GM12878 (cell line): ENCODE results near the gene ENDOD1. TPM values are rescaled to one million over a fixed set of nuclear protein-coding genes. Genes with fewer than 3 reads are reported as not detected.

ENCODE experiments used
- ASH2L ChIP-seq: fragments of 300-600, 200-600 bp; sonication (generic); IDR thresholded peaks from 2 replicates; pipeline ENCODE4 v1.6.1; 2017; ENCODE audit warnings: low read depth, mild to moderate bottlenecking, borderline replicate concordance
- CBFB ChIP-seq: IDR thresholded peaks from 2 replicates; pipeline ENCODE4 v1.6.1; 2016; ENCODE audit warnings: antibody characterized with exemption, low read depth
- CTCF ChIP-seq, 3 experiments: IDR thresholded peaks in 2 of 3; conservative IDR thresholded peaks in 1 of 3; 2 replicates each; pipeline ENCODE4 v1.5.1; 2011; ENCODE audit warnings: low read depth in 3 of 3, low read length in 3 of 3, mild to moderate bottlenecking in 3 of 3, control low read depth in 2 of 3, moderate library complexity in 2 of 3, inconsistent platforms in 1 of 3, mixed read lengths in 1 of 3; ENCODE audit not compliant: control insufficient read depth in 2 of 3, insufficient read depth in 1 of 3; ENCODE audit errors: extremely low read depth in 1 of 3
- EP300 ChIP-seq, 2 experiments: fragments of 150-350 bp in 1 of 2; IDR thresholded peaks; 2 replicates each; pipeline ENCODE4 v1.6.1; 2011 to 2012; ENCODE audit warnings: low read depth in 2 of 2, low read length in 2 of 2, borderline replicate concordance in 1 of 2, improper control_type of control experiment in 1 of 2, inconsistent platforms in 1 of 2; ENCODE audit not compliant: control insufficient read depth in 1 of 2
- FOS ChIP-seq: IDR thresholded peaks from 3 replicates; pipeline ENCODE4 v1.6.1; 2011; ENCODE audit warnings: borderline replicate concordance; ENCODE audit not compliant: insufficient read length; ENCODE audit errors: extremely low read depth
- HDAC6 ChIP-seq: fragments of 200-600 bp; sonication (generic); IDR thresholded peaks from one replicate; pipeline ENCODE4 v1.8.0; 2017; ENCODE audit warnings: antibody characterized with exemption; ENCODE audit not compliant: unreplicated experiment
- IRF4 ChIP-seq: IDR thresholded peaks from 2 replicates; pipeline ENCODE4 v1.6.1; 2011; ENCODE audit warnings: low read depth, low read length
- KLF5 ChIP-seq: fragments of 450-650 bp; IDR thresholded peaks from 2 replicates; pipeline ENCODE4 v1.6.1; 2014; ENCODE audit warnings: mild to moderate bottlenecking; ENCODE audit not compliant: partially characterized antibody
- NBN ChIP-seq: fragments of 450-650 bp; IDR thresholded peaks from 2 replicates; pipeline ENCODE4 v1.6.1; 2016
- RAD21 ChIP-seq: IDR thresholded peaks from 2 replicates; pipeline ENCODE4 v1.6.1; 2011; ENCODE audit warnings: mild to moderate bottlenecking, low read depth, low read length, moderate library complexity; ENCODE audit not compliant: insufficient read depth
- SKIL ChIP-seq: fragments of 450-650 bp; IDR thresholded peaks from 2 replicates; pipeline ENCODE4 v1.6.1; 2017; ENCODE audit warnings: mild to moderate bottlenecking, low read depth, inconsistent platforms; ENCODE audit not compliant: poor library complexity, severe bottlenecking
- SMC3 ChIP-seq: IDR thresholded peaks from 2 replicates; pipeline ENCODE4 v1.6.1; 2011; ENCODE audit warnings: low read length, improper control_type of control experiment, borderline replicate concordance
- YY1 ChIP-seq: IDR thresholded peaks from 2 replicates; pipeline ENCODE4 v1.6.1; 2011; ENCODE audit warnings: low read depth, mild to moderate bottlenecking, low read length
- ZBED1 ChIP-seq: IDR thresholded peaks from 2 replicates; pipeline ENCODE4 v1.6.1; 2016; ENCODE audit warnings: borderline replicate concordance
- ZNF384 ChIP-seq: IDR thresholded peaks from 2 replicates; pipeline ENCODE4 v1.6.1; 2012; ENCODE audit warnings: low read depth, mild to moderate bottlenecking, low read length, improper control_type of control experiment, borderline replicate concordance
- polyA plus RNA-seq, 11 experiments: library from polyadenylated mRNA; depleted of rRNA in 4 of 11; unstranded in 6 of 11; stranded (reverse) in 5 of 11; fragments of >200 nt; fragmentation: Nextera tagmentation in 4 of 11; fragmentation: Illumina TruSeq in 1 of 11; extraction: Ambion mirVana in 4 of 11; extraction: Trizol in 1 of 11; gene quantifications; 1 replicate in 1 of 11; 2 replicates in 10 of 11; pipeline versions ENCODE4 v1.2.1 to v1.2.3, GENCODE V29; 2011 to 2016; ENCODE audit warnings: inconsistent platforms in 2 of 11, missing spikeins in 2 of 11, low read depth in 1 of 11
- total RNA-seq, 4 experiments: library from RNA; depleted of rRNA in 3 of 4; stranded (reverse); fragments of >200 nt in 3 of 4; fragmentation: Illumina TruSeq in 1 of 4; extraction: Trizol in 1 of 4; gene quantifications; 2 replicates each; pipeline versions ENCODE4 v1.2.1 to v1.2.3, GENCODE V29; 2013 to 2021

ENDOD1 gene
- total and polyA plus RNA-seq, 10 of the 15 experiments (the other 5 are each of a cell fraction or from before 2014, with no cell fraction given) = 6.0 to 30.0 (median 12.1) TPM

- TF ChIP-seq ZNF384 (no peak), ZBED1 (no peak), RAD21 (peak; percentile 100), FOS (no peak), CBFB (no peak), EP300 (IDR thresholded peaks at IDR 0.05; ENCODE audit: borderline replicate concordance in 1 of 2, control insufficient read depth in 1 of 2, low read depth in 2 of 2, low read length in 2 of 2) (no peak), NBN (peak; percentile 55; the same call in 1 of the 2 replicates), HDAC6 (no peak), IRF4 (0 out of 2 replicates have a peak, but pooled peaks have one; percentile 21), SMC3 (peak; percentile 96), YY1 (peak; percentile 80), CTCF (IDR thresholded peaks at IDR 0.05 in 2 of 3, conservative IDR thresholded peaks at IDR 0.05 in 1 of 3; ENCODE audit: control insufficient read depth in 2 of 3, extremely low read depth in 1 of 3, insufficient read depth in 1 of 3, low read depth in 3 of 3, low read length in 3 of 3) (peak; percentile 72 to 82 (median 72)), ASH2L (no peak), SKIL (no peak), KLF5 (no peak)
Measured at GRCh38 chr11:95154514-95154913, 64.9 kb downstream of the ENDOD1 start (continued).
